MCF 10A (cell line): ENCODE results near the gene ACKR1. TPM values are rescaled to one million over a fixed set of nuclear protein-coding genes. Genes with fewer than 3 reads are reported as not detected.

Experiments used
- BruUV-seq: library from RNA; stranded (reverse); fragments of 400-500 nt; replicated peaks from 2 replicates; lab custom pipeline; 2021; lab: Mats Ljungman, UMichigan
- CTCF ChIA-PET: fragments of 300-600 bp; sonication (Branson Sonifier 250); formaldehyde crosslinking; extraction: SDS; loops from one replicate; lab custom pipeline; 2021; ENCODE audit warnings: antibody characterized with exemption, inconsistent platforms; lab: Yijun Ruan, JAX
- POLR2A ChIA-PET: fragments of 300-600, 350-650 bp; sonication (Branson Sonifier 250); formaldehyde crosslinking; extraction: SDS; loops from one replicate; lab custom pipeline; 2020; ENCODE audit warnings: antibody characterized with exemption, inconsistent platforms; lab: Yijun Ruan, JAX
- DNase-seq: peaks from one replicate; pipeline ENCODE4 v3.0.0-alpha.2; 2018; ENCODE audit not compliant: unreplicated experiment
- H3K27ac Mint-ChIP-seq: one replicate; pipeline ENCODE4 v1.8.0; 2022; ENCODE audit warnings: mild to moderate bottlenecking, low read depth, mixed read lengths; ENCODE audit not compliant: unreplicated experiment
- H3K27me3 Mint-ChIP-seq: one replicate; pipeline ENCODE4 v1.8.0; 2022; ENCODE audit warnings: mixed read lengths; ENCODE audit not compliant: insufficient read depth, unreplicated experiment
- H3K36me3 Mint-ChIP-seq: one replicate; pipeline ENCODE4 v1.8.0; 2022; ENCODE audit warnings: mild to moderate bottlenecking, moderate library complexity, mixed read lengths; ENCODE audit not compliant: insufficient read depth, unreplicated experiment
- H3K4me1 Mint-ChIP-seq: one replicate; pipeline ENCODE4 v1.8.0; 2022; ENCODE audit warnings: mixed read lengths; ENCODE audit not compliant: insufficient read depth, unreplicated experiment
- H3K4me3 Mint-ChIP-seq: one replicate; pipeline ENCODE4 v1.8.0; 2022; ENCODE audit warnings: mild to moderate bottlenecking, moderate library complexity, mixed read lengths; ENCODE audit not compliant: unreplicated experiment
- H3K9me3 Mint-ChIP-seq: one replicate; pipeline ENCODE4 v1.8.0; 2022; ENCODE audit warnings: mixed read lengths; ENCODE audit not compliant: unreplicated experiment
- CTCF ChIP-seq: fragments of 200-600 bp; IDR thresholded peaks from one replicate; pipeline ENCODE4 v1.8.0; 2022; ENCODE audit warnings: antibody characterized with exemption, mild to moderate bottlenecking; ENCODE audit not compliant: unreplicated experiment
- intact Hi-C: fragments of 100-400 bp; cut with micrococcal nuclease; formaldehyde crosslinking; loops from 2 replicates; pipeline ENCODE4 v1.14.1; 2022
- total RNA-seq: library from RNA; stranded (reverse); gene quantifications from 2 replicates; pipeline ENCODE4 v1.2.3, GENCODE V29; 2022

Gene ACKR1
- total RNA-seq, 1 experiment from 2014 or later = 47.6 TPM

- POLR2A ChIA-PET = interaction anchor here (1.2 to 1.5 kb wide), 3 partner anchors 9 to 553 kb away, joined by 3 to 6 read pairs (median 4); no protein-coding TSS in a partner anchor
- intact Hi-C loops = no loop called here
- no peak for DNase-seq
- no peak overlapping the region for H3K4me3 Mint-ChIP-seq
- no TSS peak for BruUV-seq
- H3K27ac Mint-ChIP-seq = no peak overlapping the region
- no peaks in the 10 kb centered on the region for H3K27me3 Mint-ChIP-seq
- peaks cover 6% of the 10 kb centered on the region for H3K4me1 Mint-ChIP-seq
- H3K36me3 Mint-ChIP-seq = no peaks in the 10 kb centered on the region
- CTCF ChIA-PET = interaction anchor here (0.6 to 6.2 kb wide), 6 partner anchors 10 to 668 kb away, joined by 3 to 120 read pairs (median 6); partner anchors contain the start of gene ACKR1
- H3K9me3 Mint-ChIP-seq = no peaks in the 10 kb centered on the region
- TF ChIP-seq CTCF = no peak
Measured at GRCh38 chr1:159223004-159223403, 18.3 kb downstream of the ACKR1 start.

- no peaks in the 10 kb centered on the region for H3K27me3 Mint-ChIP-seq
- H3K9me3 Mint-ChIP-seq = no peaks in the 10 kb centered on the region
- H3K4me3 Mint-ChIP-seq = no peak overlapping the region
- no TSS peak for BruUV-seq
- CTCF ChIA-PET = interaction anchor here (0.6 to 6.4 kb wide), 13 partner anchors 8 to 779 kb away, joined by 3 to 91 read pairs (median 5); no protein-coding TSS in a partner anchor
- no peak overlapping the region for H3K27ac Mint-ChIP-seq
- DNase-seq = no peak
- intact Hi-C loops = no loop called here
- H3K36me3 Mint-ChIP-seq = no peaks in the 10 kb centered on the region
- no peak for TF ChIP-seq CTCF
- peaks cover 27% of the 10 kb centered on the region for H3K4me1 Mint-ChIP-seq
- POLR2A ChIA-PET = interaction anchor here (0.6 to 2.6 kb wide), 4 partner anchors 11 to 577 kb away, joined by 3 to 17 read pairs (median 4); no protein-coding TSS in a partner anchor
Measured at GRCh38 chr1:159228554-159228953, 23.9 kb downstream of the ACKR1 start.

- no peak for DNase-seq
- no TSS peak for BruUV-seq
- Mint-ChIP-seq H3K27me3 (no peaks in the 10 kb centered on the region), H3K9me3 (no peaks in the 10 kb centered on the region), H3K36me3 (no peaks in the 10 kb centered on the region), H3K4me3 (no peak overlapping the region), H3K27ac (peak overlapping the region; percentile 20), H3K4me1 (peaks cover 27% of the 10 kb centered on the region)
- intact Hi-C loops = no loop called here
- ChIA-PET CTCF (interaction anchor here (0.6 to 6.4 kb wide), 21 partner anchors 8 to 663 kb away, joined by 3 to 91 read pairs (median 3); no protein-coding TSS in a partner anchor), POLR2A (interaction anchor here (0.6 to 2.6 kb wide), 11 partner anchors 10 to 693 kb away, joined by 3 to 17 read pairs (median 4); partner anchors contain the start of gene DUSP23)
- TF ChIP-seq CTCF = no peak
Measured at GRCh38 chr1:159229260-159229885, 24.7 kb downstream of the ACKR1 start.

GRCh38 chr1:159229896-159230295 is 25.2 kb downstream of the ACKR1 start:
- Mint-ChIP-seq H3K27me3 (no peaks in the 10 kb centered on the region), H3K27ac (peak overlapping the region; percentile 20), H3K4me3 (no peak overlapping the region), H3K4me1 (peaks cover 27% of the 10 kb centered on the region), H3K9me3 (no peaks in the 10 kb centered on the region), H3K36me3 (no peaks in the 10 kb centered on the region)
- no TSS peak for BruUV-seq
- intact Hi-C loops = no loop called here
- DNase-seq = no peak
- TF ChIP-seq CTCF = no peak
- ChIA-PET CTCF (interaction anchor here (0.6 to 6.4 kb wide), 17 partner anchors 9 to 661 kb away, joined by 3 to 91 read pairs (median 3); no protein-coding TSS in a partner anchor), POLR2A (interaction anchor here (0.6 to 2.6 kb wide), 9 partner anchors 9 to 693 kb away, joined by 3 to 17 read pairs (median 4); partner anchors contain the start of gene DUSP23)
